HG03039 (cell line): ENCODE results near the gene BEAN1.

Experiments used
- ATAC-seq: cut with Tn5 transposase; IDR thresholded peaks from one replicate; pipeline ENCODE4 v1.9.1; 2021; ENCODE audit warnings: mild to moderate bottlenecking, moderate library complexity; ENCODE audit not compliant: unreplicated experiment

Gene BEAN1

GRCh38 chr16:66416939-66417700, 10.0 kb upstream of the BEAN1 start:
- ATAC-seq: no peak

- no peak for ATAC-seq
Observed at GRCh38 chr16:66418165-66418962, 8.7 kb upstream of the BEAN1 start.

- ATAC-seq: no peak
Observed at GRCh38 chr16:66419527-66419926, 7.6 kb upstream of the BEAN1 start.

- no peak for ATAC-seq
Observed at GRCh38 chr16:66420396-66420795, 6.7 kb upstream of the BEAN1 start.

GRCh38 chr16:66421891-66422290, 5.2 kb upstream of the BEAN1 start:
- no peak for ATAC-seq

GRCh38 chr16:66422366-66422765, 4.7 kb upstream of the BEAN1 start:
- ATAC-seq: no peak

GRCh38 chr16:66423177-66423576, 3.9 kb upstream of the BEAN1 start:
- no peak for ATAC-seq

GRCh38 chr16:66425651-66426050, 1.4 kb upstream of the BEAN1 start:
- no peak for ATAC-seq

GRCh38 chr16:66426112-66427035, 721 bp upstream of the BEAN1 start:
- ATAC-seq: no peak

- no peak for ATAC-seq
Observed at GRCh38 chr16:66427871-66428681, 981 bp downstream of the BEAN1 start.

- no peak for ATAC-seq
Observed at GRCh38 chr16:66428682-66429251, 1.7 kb downstream of the BEAN1 start.

- ATAC-seq: no peak
Observed at GRCh38 chr16:66429290-66429962, 2.3 kb downstream of the BEAN1 start.

- no peak for ATAC-seq
Observed at GRCh38 chr16:66430214-66430613, 3.1 kb downstream of the BEAN1 start.

- ATAC-seq: no peak
Observed at GRCh38 chr16:66431760-66432159, 4.7 kb downstream of the BEAN1 start.

GRCh38 chr16:66432429-66432828, 5.3 kb downstream of the BEAN1 start:
- no peak for ATAC-seq

GRCh38 chr16:66434619-66435430, 7.7 kb downstream of the BEAN1 start:
- no peak for ATAC-seq

- no peak for ATAC-seq
Observed at GRCh38 chr16:66435896-66436295, 8.8 kb downstream of the BEAN1 start.

- no peak for ATAC-seq
Observed at GRCh38 chr16:66437391-66437945, 10.4 kb downstream of the BEAN1 start.
